HepG2 (cell line): ENCODE measurements around the gene CHDH. TPM values are rescaled to one million over a fixed set of nuclear protein-coding genes. Genes with fewer than 3 reads are reported as not detected.

Experiments
- CEBPB ChIP-seq: IDR thresholded peaks from 2 replicates; pipeline ENCODE4 v1.6.1; 2011; ENCODE audit warnings: low read depth, low read length, improper control_type of control experiment, borderline replicate concordance
- IRX3 ChIP-seq: sonication (generic); formaldehyde crosslinking; IDR thresholded peaks from 2 replicates; pipeline ENCODE4 v1.8.1; 2023; ENCODE audit warnings: mild to moderate bottlenecking, low read depth, missing genetic modification reagents, borderline replicate concordance
- KDM4B ChIP-seq: sonication (generic); formaldehyde crosslinking; IDR thresholded peaks from 2 replicates; pipeline ENCODE4 v1.4.0; 2020; ENCODE audit warnings: missing genetic modification reagents
- NCOA5 ChIP-seq: sonication (generic); formaldehyde crosslinking; IDR thresholded peaks from 2 replicates; pipeline ENCODE4 v1.4.0; 2020; ENCODE audit warnings: missing genetic modification reagents
- PRMT3 ChIP-seq: sonication (generic); formaldehyde crosslinking; IDR thresholded peaks from 2 replicates; pipeline ENCODE4 v1.8.1; 2022; ENCODE audit warnings: low read depth, mild to moderate bottlenecking, moderate library complexity, missing genetic modification reagents, borderline replicate concordance
- PRPF4 ChIP-seq: fragments of 200-400 bp; formaldehyde crosslinking; IDR thresholded peaks from 2 replicates; pipeline ENCODE4 v1.6.1; 2016; ENCODE audit warnings: low read length, low read depth; ENCODE audit not compliant: poor library complexity, severe bottlenecking
- RNF2 ChIP-seq: fragments of 450-650 bp; conservative IDR thresholded peaks from 2 replicates; pipeline ENCODE4 v1.6.1; 2016; ENCODE audit warnings: low read depth
- SALL1 ChIP-seq: sonication (generic); formaldehyde crosslinking; IDR thresholded peaks from 2 replicates; pipeline ENCODE4 v1.8.0; 2022; ENCODE audit warnings: mild to moderate bottlenecking, missing genetic modification reagents
- SOX5 ChIP-seq: IDR thresholded peaks from 2 replicates; pipeline ENCODE4 v1.6.1; 2016; ENCODE audit warnings: borderline replicate concordance
- THYN1 ChIP-seq: sonication (generic); formaldehyde crosslinking; IDR thresholded peaks from 2 replicates; pipeline ENCODE4 v1.8.1; 2023; ENCODE audit warnings: low read depth, mild to moderate bottlenecking, moderate library complexity, missing genetic modification reagents, borderline replicate concordance
- ZBTB7B ChIP-seq: sonication (generic); formaldehyde crosslinking; IDR thresholded peaks from 2 replicates; pipeline ENCODE4 v1.4.0; 2020; ENCODE audit warnings: missing genetic modification reagents
- ZNF3 ChIP-seq: IDR thresholded peaks from 2 replicates; pipeline ENCODE4 v1.7.0; 2017; ENCODE audit warnings: inconsistent platforms
- ZNF552 ChIP-seq: sonication (generic); formaldehyde crosslinking; IDR thresholded peaks from 2 replicates; pipeline ENCODE4 v1.9.0; 2022; ENCODE audit warnings: missing genetic modification reagents, mild to moderate bottlenecking, borderline replicate concordance
- ZNF619 ChIP-seq: sonication (generic); formaldehyde crosslinking; IDR thresholded peaks from 2 replicates; pipeline ENCODE4 v1.4.0; 2020; ENCODE audit warnings: mild to moderate bottlenecking, missing genetic modification reagents
- ZNF674 ChIP-seq: sonication (generic); formaldehyde crosslinking; IDR thresholded peaks from 2 replicates; pipeline ENCODE4 v1.5.0; 2020; ENCODE audit warnings: low read depth, mild to moderate bottlenecking, missing genetic modification reagents
- ZNF678 ChIP-seq: sonication (generic); formaldehyde crosslinking; IDR thresholded peaks from 2 replicates; pipeline ENCODE4 v1.4.0; 2020; ENCODE audit warnings: mild to moderate bottlenecking, missing genetic modification reagents
- polyA plus RNA-seq, 8 experiments: library from polyadenylated mRNA; depleted of rRNA in 3 of 8; stranded (reverse) in 7 of 8; unstranded in 1 of 8; fragments of >200 nt; fragmentation: Illumina TruSeq in 4 of 8; extraction: Trizol in 4 of 8; gene quantifications; 2 replicates each; pipeline versions ENCODE4 v1.2.1 to v1.2.3, GENCODE V29; 2011 to 2016; ENCODE audit warnings: low read depth in 4 of 8, missing spikeins in 1 of 8, mixed read lengths in 1 of 8; ENCODE audit not compliant: insufficient read depth in 1 of 8
- total RNA-seq, 5 experiments: library from RNA; depleted of rRNA; stranded (reverse); fragments of >200 nt; fragmentation: Illumina TruSeq; extraction: Trizol; gene quantifications; 2 replicates each; pipeline ENCODE4 v1.2.3, GENCODE V29; 2016; ENCODE audit warnings: low read depth in 1 of 5
- TF ChIP-seq, protein P1 (sequence below): IDR thresholded peaks from 2 replicates; pipeline ENCODE4 v1.4.0; 2020; ENCODE audit warnings: mild to moderate bottlenecking, missing genetic modification reagents
- TF ChIP-seq, protein P2 (sequence below): sonication (generic); formaldehyde crosslinking; IDR thresholded peaks from 2 replicates; pipeline ENCODE4 v1.8.0; 2022; ENCODE audit warnings: mild to moderate bottlenecking, missing genetic modification reagents, moderate library complexity
- TF ChIP-seq, protein P3 (sequence below), 2 experiments: sonication (generic) in 1 of 2; formaldehyde crosslinking in 1 of 2; IDR thresholded peaks; 2 replicates each; pipeline versions ENCODE4 v1.5.1 to v1.6.1; 2011 to 2020; ENCODE audit warnings: borderline replicate concordance in 1 of 2, low read depth in 1 of 2, low read length in 1 of 2, mild to moderate bottlenecking in 1 of 2, missing genetic modification reagents in 1 of 2, moderate library complexity in 1 of 2
- TF ChIP-seq, protein P4 (sequence below), 2 experiments: sonication (generic) in 1 of 2; formaldehyde crosslinking in 1 of 2; IDR thresholded peaks; 2 replicates each; pipeline versions ENCODE4 v1.4.0 to v1.6.1; 2018 to 2020; ENCODE audit warnings: missing genetic modification reagents in 2 of 2, borderline replicate concordance in 1 of 2, low read depth in 1 of 2, mild to moderate bottlenecking in 1 of 2, missing biosample characterization in 1 of 2
- TF ChIP-seq, protein P5 (sequence below), 2 experiments: fragments of 450-650 bp in 1 of 2; sonication (generic) in 1 of 2; formaldehyde crosslinking; IDR thresholded peaks; 2 replicates each; pipeline versions ENCODE4 v1.5.0 to v1.8.0; 2020 to 2022; ENCODE audit warnings: mild to moderate bottlenecking in 1 of 2, missing genetic modification reagents in 1 of 2

Gene CHDH
- total and polyA plus RNA-seq, 2 of the 13 experiments (the other 11 are each of a cell fraction or from before 2014, with no cell fraction given): 28.1 to 48.9 TPM

DNA sequence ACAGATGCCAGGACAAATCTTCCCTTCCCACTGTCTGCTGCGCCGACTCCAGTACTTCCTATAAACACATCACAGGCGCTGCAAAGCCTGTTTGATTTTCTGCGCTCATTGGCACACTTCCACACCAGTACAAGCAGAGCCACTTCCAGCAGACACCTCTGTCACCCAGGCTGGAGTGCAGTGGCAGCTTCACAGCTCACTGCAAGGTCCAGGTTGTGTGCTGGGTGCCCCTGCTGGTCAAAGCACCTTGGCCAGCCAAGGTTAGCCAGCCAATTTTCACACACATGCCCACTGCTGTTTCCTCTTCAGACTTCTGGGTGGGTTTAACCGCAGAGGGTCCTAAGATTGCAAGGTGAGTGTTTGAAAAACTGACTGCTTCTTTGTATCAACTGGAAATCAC, 4.9 kb downstream of the CHDH start (continued):
- TF ChIP-seq IRX3: no peak
- peak; percentile 27; the same call in 1 of the 2 replicates for TF ChIP-seq SALL1 (CRISPR knock-in tag)
- no peak for TF ChIP-seq RNF2
- TF ChIP-seq, protein P1, sequence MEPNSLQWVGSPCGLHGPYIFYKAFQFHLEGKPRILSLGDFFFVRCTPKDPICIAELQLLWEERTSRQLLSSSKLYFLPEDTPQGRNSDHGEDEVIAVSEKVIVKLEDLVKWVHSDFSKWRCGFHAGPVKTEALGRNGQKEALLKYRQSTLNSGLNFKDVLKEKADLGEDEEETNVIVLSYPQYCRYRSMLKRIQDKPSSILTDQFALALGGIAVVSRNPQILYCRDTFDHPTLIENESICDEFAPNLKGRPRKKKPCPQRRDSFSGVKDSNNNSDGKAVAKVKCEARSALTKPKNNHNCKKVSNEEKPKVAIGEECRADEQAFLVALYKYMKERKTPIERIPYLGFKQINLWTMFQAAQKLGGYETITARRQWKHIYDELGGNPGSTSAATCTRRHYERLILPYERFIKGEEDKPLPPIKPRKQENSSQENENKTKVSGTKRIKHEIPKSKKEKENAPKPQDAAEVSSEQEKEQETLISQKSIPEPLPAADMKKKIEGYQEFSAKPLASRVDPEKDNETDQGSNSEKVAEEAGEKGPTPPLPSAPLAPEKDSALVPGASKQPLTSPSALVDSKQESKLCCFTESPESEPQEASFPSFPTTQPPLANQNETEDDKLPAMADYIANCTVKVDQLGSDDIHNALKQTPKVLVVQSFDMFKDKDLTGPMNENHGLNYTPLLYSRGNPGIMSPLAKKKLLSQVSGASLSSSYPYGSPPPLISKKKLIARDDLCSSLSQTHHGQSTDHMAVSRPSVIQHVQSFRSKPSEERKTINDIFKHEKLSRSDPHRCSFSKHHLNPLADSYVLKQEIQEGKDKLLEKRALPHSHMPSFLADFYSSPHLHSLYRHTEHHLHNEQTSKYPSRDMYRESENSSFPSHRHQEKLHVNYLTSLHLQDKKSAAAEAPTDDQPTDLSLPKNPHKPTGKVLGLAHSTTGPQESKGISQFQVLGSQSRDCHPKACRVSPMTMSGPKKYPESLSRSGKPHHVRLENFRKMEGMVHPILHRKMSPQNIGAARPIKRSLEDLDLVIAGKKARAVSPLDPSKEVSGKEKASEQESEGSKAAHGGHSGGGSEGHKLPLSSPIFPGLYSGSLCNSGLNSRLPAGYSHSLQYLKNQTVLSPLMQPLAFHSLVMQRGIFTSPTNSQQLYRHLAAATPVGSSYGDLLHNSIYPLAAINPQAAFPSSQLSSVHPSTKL (CRISPR knock-in tag): 0 out of 2 replicates have a peak, but pooled peaks have one; percentile 22
- TF ChIP-seq, protein P2, sequence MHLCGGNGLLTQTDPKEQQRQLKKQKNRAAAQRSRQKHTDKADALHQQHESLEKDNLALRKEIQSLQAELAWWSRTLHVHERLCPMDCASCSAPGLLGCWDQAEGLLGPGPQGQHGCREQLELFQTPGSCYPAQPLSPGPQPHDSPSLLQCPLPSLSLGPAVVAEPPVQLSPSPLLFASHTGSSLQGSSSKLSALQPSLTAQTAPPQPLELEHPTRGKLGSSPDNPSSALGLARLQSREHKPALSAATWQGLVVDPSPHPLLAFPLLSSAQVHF: no peak
- TF ChIP-seq PRPF4: no peak
- no peak for TF ChIP-seq PRMT3 (CRISPR knock-in tag)
- TF ChIP-seq SOX5 (CRISPR knock-in tag): no peak
- TF ChIP-seq ZNF678 (CRISPR knock-in tag): no peak
- TF ChIP-seq ZBTB7B (CRISPR knock-in tag): no peak
- TF ChIP-seq, protein P3, sequence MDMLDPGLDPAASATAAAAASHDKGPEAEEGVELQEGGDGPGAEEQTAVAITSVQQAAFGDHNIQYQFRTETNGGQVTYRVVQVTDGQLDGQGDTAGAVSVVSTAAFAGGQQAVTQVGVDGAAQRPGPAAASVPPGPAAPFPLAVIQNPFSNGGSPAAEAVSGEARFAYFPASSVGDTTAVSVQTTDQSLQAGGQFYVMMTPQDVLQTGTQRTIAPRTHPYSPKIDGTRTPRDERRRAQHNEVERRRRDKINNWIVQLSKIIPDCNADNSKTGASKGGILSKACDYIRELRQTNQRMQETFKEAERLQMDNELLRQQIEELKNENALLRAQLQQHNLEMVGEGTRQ (IDR thresholded peaks at IDR 0.05; ENCODE audit: low read depth, low read length): no peak
- TF ChIP-seq, protein P3 (CRISPR knock-in tag; IDR thresholded peaks at IDR 0.05; ENCODE audit: borderline replicate concordance): no peak
- TF ChIP-seq, protein P4, sequence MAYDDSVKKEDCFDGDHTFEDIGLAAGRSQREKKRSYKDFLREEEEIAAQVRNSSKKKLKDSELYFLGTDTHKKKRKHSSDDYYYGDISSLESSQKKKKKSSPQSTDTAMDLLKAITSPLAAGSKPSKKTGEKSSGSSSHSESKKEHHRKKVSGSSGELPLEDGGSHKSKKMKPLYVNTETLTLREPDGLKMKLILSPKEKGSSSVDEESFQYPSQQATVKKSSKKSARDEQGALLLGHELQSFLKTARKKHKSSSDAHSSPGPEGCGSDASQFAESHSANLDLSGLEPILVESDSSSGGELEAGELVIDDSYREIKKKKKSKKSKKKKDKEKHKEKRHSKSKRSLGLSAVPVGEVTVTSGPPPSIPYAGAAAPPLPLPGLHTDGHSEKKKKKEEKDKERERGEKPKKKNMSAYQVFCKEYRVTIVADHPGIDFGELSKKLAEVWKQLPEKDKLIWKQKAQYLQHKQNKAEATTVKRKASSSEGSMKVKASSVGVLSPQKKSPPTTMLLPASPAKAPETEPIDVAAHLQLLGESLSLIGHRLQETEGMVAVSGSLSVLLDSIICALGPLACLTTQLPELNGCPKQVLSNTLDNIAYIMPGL (CRISPR knock-in tag; IDR thresholded peaks at IDR 0.05; ENCODE audit: borderline replicate concordance in 1 of 2, low read depth in 1 of 2): peak in 1 of 2 experiments; percentile 34; a peak in 1 of 4 replicates
- no peak for TF ChIP-seq THYN1
- no peak for TF ChIP-seq ZNF674 (CRISPR knock-in tag)
- no peak for TF ChIP-seq ZNF552 (CRISPR knock-in tag)
- no peak for TF ChIP-seq ZNF3 (CRISPR knock-in tag)
- no peak for TF ChIP-seq CEBPB
- TF ChIP-seq, protein P5, sequence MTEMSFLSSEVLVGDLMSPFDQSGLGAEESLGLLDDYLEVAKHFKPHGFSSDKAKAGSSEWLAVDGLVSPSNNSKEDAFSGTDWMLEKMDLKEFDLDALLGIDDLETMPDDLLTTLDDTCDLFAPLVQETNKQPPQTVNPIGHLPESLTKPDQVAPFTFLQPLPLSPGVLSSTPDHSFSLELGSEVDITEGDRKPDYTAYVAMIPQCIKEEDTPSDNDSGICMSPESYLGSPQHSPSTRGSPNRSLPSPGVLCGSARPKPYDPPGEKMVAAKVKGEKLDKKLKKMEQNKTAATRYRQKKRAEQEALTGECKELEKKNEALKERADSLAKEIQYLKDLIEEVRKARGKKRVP (CRISPR knock-in tag; IDR thresholded peaks at IDR 0.05): no peak
- no peak for TF ChIP-seq KDM4B (CRISPR knock-in tag)
- TF ChIP-seq NCOA5 (CRISPR knock-in tag): no peak
- TF ChIP-seq ZNF619 (CRISPR knock-in tag): no peak
